PC-9 (cell line): ENCODE results near the gene CLIC6.

Experiments used
- CTCF ChIP-seq: fragments of 200-600 bp; sonication (generic); conservative IDR thresholded peaks from 2 replicates; pipeline ENCODE4 v1.6.1; 2017; ENCODE audit warnings: mixed run types, antibody characterized with exemption, mild to moderate bottlenecking, moderate library complexity
- EZH2 ChIP-seq: fragments of 200-600 bp; sonication (generic); IDR thresholded peaks from 2 replicates; pipeline ENCODE4 v1.8.0; 2017; ENCODE audit warnings: antibody characterized with exemption, low read depth

DNA sequence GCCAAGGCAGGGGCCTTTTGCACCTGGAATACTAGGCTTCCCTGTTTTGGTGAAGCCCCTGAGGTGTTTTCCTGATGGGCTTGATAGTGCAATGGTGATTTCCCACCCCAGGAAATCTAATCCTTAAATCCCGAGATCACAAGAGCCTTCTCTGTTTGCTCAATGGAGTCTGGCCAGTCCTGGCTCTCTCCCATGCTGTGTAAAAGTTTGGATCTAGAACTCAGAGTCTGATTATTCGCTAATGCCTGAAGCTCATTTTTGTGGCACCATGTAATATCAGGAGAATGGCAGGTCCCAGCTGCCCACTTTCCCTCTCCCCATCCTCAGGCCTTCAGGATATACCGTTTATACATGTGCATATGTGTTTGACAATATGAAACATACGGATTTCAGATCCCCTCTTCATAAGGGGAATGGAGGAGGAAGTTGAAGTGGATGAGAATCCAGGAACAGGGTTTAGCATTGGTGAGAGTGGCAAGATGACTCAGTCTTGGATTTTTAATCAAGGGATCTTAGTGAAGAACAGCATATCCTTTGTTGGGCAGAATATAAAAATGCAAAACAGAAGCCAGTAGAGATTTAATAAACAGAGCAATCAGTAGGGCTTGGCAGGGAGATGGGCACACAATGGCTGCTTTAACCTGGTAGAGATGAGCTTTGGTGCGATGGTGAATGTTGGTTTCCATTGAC is 62.1 kb downstream of the CLIC6 start:
- TF ChIP-seq CTCF (no peak), EZH2 (no peak)
